Bronchial epithelial cell (primary cell): Measurements from ENCODE around the gene FAM227A. TPM values are rescaled to one million over a fixed set of nuclear protein-coding genes. Genes with fewer than 3 reads are reported as not detected.

ENCODE experiments used
- DNase-seq: peaks from one replicate; pipeline ENCODE4 v3.0.0-alpha.2; 2010; ENCODE audit warnings: low read depth
- FAIRE-seq: peaks from 2 replicates; lab custom pipeline; 2011; peaks lifted over from hg19 to GRCh38; lab: Jason Lieb, UNC
- H3K27me3 ChIP-seq: 2 replicates; pipeline ENCODE4 v1.5.1; 2011; ENCODE audit warnings: low read length; ENCODE audit not compliant: control insufficient read depth, insufficient read depth
- H3K36me3 ChIP-seq: 2 replicates; pipeline ENCODE4 v1.5.1; 2011; ENCODE audit warnings: low read length; ENCODE audit not compliant: control insufficient read depth, insufficient read depth
- H3K4me3 ChIP-seq: 2 replicates; pipeline ENCODE4 v1.5.1; 2011; ENCODE audit warnings: mild to moderate bottlenecking, low read depth, low read length, control low read depth
- CTCF ChIP-seq: IDR thresholded peaks from 2 replicates; pipeline ENCODE4 v1.5.1; 2011; ENCODE audit warnings: mild to moderate bottlenecking, moderate library complexity, low read length, control low read depth, inconsistent platforms; ENCODE audit not compliant: insufficient read depth, severe bottlenecking
- total RNA-seq: library from RNA; depleted of rRNA; stranded (reverse); fragments of >200 nt; gene quantifications from 2 replicates; pipeline ENCODE4 v1.2.1, GENCODE V29; 2014

Gene FAM227A
- total RNA-seq, 1 donor from 2014 or later, result 0.26 TPM

GRCh38 chr22:38638728-38639127 is 17.5 kb downstream of the FAM227A start:
- no peak for FAIRE-seq
- TF ChIP-seq CTCF, result no peak
- H3K36me3 ChIP-seq, result no peaks in the 10 kb centered on the region
- no peak overlapping the region for H3K4me3 ChIP-seq
- H3K27me3 ChIP-seq, result no peaks in the 10 kb centered on the region
- no peak for DNase-seq

GRCh38 chr22:38638216-38638615 is 18.0 kb downstream of the FAM227A start:
- Histone ChIP-seq H3K4me3 (no peak overlapping the region), H3K36me3 (no peaks in the 10 kb centered on the region), H3K27me3 (no peaks in the 10 kb centered on the region)
- TF ChIP-seq CTCF, result no peak
- DNase-seq (no peak), FAIRE-seq (no peak)

GRCh38 chr22:38632528-38632927 is 23.7 kb downstream of the FAM227A start:
- FAIRE-seq (no peak), DNase-seq (no peak)
- no peak for TF ChIP-seq CTCF
- Histone ChIP-seq H3K36me3 (no peaks in the 10 kb centered on the region), H3K27me3 (no peaks in the 10 kb centered on the region), H3K4me3 (no peak overlapping the region)

GRCh38 chr22:38631724-38632123 is 24.5 kb downstream of the FAM227A start:
- Histone ChIP-seq H3K4me3 (no peak overlapping the region), H3K36me3 (no peaks in the 10 kb centered on the region), H3K27me3 (no peaks in the 10 kb centered on the region)
- FAIRE-seq, result no peak
- DNase-seq, result no peak
- no peak for TF ChIP-seq CTCF

- H3K36me3 ChIP-seq, result no peaks in the 10 kb centered on the region
- H3K27me3 ChIP-seq, result no peaks in the 10 kb centered on the region
- no peak for TF ChIP-seq CTCF
- FAIRE-seq, result no peak
- no peak for DNase-seq
- no peak overlapping the region for H3K4me3 ChIP-seq
Observed at GRCh38 chr22:38629108-38629507, 27.1 kb downstream of the FAM227A start.

- DNase-seq (no peak), FAIRE-seq (no peak)
- Histone ChIP-seq H3K36me3 (no peaks in the 10 kb centered on the region), H3K27me3 (no peaks in the 10 kb centered on the region), H3K4me3 (no peak overlapping the region)
- TF ChIP-seq CTCF, result no peak
Observed at GRCh38 chr22:38628444-38628843, 27.7 kb downstream of the FAM227A start.
